Cardiac fibroblast (primary cell): ENCODE data around the gene SCNN1B.

ENCODE experiments used
- DNase-seq, 2 donors: peaks; one replicate each; pipeline versions ENCODE4 v3.0.0 to v3.0.0-alpha.2; 2010; ENCODE audit warnings: low read depth in 2 of 2
- H3K4me3 ChIP-seq, 2 donors: replicated peaks in 1 of 2; 1 replicate in 1 of 2; 2 replicates in 1 of 2; pipeline ENCODE4 v1.5.1; 2011; ENCODE audit warnings: low read depth in 2 of 2, low read length in 2 of 2, mild to moderate bottlenecking in 2 of 2, moderate library complexity in 1 of 2
- CTCF ChIP-seq: IDR thresholded peaks from one replicate; pipeline ENCODE4 v1.5.1; 2011; ENCODE audit warnings: low read depth, mild to moderate bottlenecking, low read length, inconsistent platforms

Gene SCNN1B

GRCh38 chr16:23276821-23277220 lies 25.3 kb upstream of the SCNN1B start:
- TF ChIP-seq CTCF, result no peak
- DNase-seq, result no peak
- no peak overlapping the region for H3K4me3 ChIP-seq

DNA sequence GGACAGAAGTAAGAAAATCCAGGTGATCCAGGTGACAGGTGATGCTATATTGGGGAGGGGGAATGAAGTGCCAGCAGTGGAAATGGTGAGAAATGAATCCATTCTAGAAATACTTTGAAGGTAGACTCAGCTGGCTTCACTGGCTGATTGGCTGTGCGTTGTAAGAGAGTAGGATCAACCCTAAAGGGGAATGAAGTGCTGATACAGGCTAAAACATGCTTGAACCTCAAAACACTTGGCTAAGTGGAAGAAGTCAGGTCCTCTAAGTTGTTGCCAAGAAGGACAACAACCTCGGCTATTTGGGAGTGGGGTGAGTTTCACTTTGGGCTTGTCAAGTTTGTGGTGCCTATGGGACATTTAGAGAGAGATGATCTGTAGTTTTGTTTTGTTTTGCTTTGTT lies 24.1 kb upstream of the SCNN1B start:
- no peak for DNase-seq
- no peak overlapping the region for H3K4me3 ChIP-seq
- no peak for TF ChIP-seq CTCF

GRCh38 chr16:23279721-23280153 lies 22.4 kb upstream of the SCNN1B start:
- TF ChIP-seq CTCF, result no peak
- no peak for DNase-seq
- H3K4me3 ChIP-seq, result no peak overlapping the region

- TF ChIP-seq CTCF, result no peak
- no peak overlapping the region for H3K4me3 ChIP-seq
- no peak for DNase-seq
These were observed 21.6 kb upstream of the SCNN1B start for GRCh38 chr16:23280483-23280967.

DNA sequence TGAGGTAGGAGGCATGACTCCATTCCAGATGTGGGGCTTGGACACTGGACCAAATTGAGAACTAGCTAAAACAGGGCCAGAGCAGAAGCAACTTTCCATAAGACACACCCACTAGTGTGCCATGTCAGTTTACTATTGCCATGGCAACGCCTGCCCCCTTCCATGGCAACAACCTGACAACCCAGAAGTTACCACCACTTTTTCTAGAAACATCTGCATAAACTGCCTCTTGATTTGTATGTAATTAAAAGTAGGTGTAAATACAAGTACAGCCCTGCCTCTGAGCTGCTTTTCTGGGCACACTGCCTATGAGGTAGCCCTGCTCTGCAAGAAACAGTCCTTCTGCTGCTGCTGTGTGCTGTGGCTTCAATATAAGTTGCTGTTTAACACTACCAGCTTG lies 19.5 kb upstream of the SCNN1B start:
- TF ChIP-seq CTCF, result no peak
- DNase-seq, result no peak
- H3K4me3 ChIP-seq, result no peak overlapping the region

GRCh38 chr16:23283571-23283970 lies 18.5 kb upstream of the SCNN1B start:
- no peak for DNase-seq
- no peak for TF ChIP-seq CTCF

DNA sequence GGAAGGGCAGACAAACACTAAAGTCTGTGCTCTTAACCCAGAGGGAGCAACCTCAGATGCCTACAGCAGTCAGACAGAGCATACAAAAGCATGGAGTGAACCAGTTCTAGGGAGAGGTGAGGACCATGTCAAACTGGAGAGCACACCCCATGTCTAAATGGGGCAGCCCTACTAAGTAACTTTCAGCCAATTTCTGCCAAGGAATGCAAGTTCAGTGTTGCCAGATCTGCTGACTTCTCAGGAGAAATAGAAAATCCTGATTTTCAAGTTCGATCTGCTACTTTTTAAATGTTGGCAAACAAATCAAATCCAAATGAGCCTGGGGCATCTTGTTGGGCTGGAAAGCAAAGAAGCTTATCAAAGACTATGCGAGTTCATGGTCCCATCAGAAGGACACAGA lies 17.5 kb upstream of the SCNN1B start:
- H3K4me3 ChIP-seq, result no peak overlapping the region
- no peak for DNase-seq
- TF ChIP-seq CTCF, result no peak

More at GRCh38 chr16:23283571-23283970, 18.5 kb upstream of the SCNN1B start:
- no peak overlapping the region for H3K4me3 ChIP-seq
